T1000 (cell line): ENCODE data around the gene TPO.
"Not testable (repeated sequence)": the region's sequence is repeated elsewhere in the genome, so short reads cannot be mapped to it uniquely, and the experiment has no call there.

Experiments used
- DNase-seq: peaks from one replicate; lab custom pipeline; 2025; ENCODE audit warnings: mixed read lengths; lab: John Stamatoyannopoulos, UW

TPO gene

GRCh38 chr2:1405967-1406366 lies 7.3 kb upstream of the TPO start:
- no peak for DNase-seq

GRCh38 chr2:1406434-1406833 lies 6.8 kb upstream of the TPO start:
- DNase-seq, result no peak

GRCh38 chr2:1407950-1408675 lies 5.2 kb upstream of the TPO start:
- DNase-seq, result no peak

- no peak for DNase-seq
Measured at GRCh38 chr2:1414121-1414520, 858 bp downstream of the TPO start.

GRCh38 chr2:1414901-1415300 lies 1.6 kb downstream of the TPO start:
- DNase-seq, result not testable (repeated sequence)

GRCh38 chr2:1415501-1415900 lies 2.2 kb downstream of the TPO start:
- DNase-seq, result no peak

- no peak for DNase-seq
Measured at GRCh38 chr2:1418566-1418965, 5.3 kb downstream of the TPO start.

GRCh38 chr2:1420746-1421480 lies 7.7 kb downstream of the TPO start:
- no peak for DNase-seq

- DNase-seq, result no peak
Measured at GRCh38 chr2:1421731-1422130, 8.5 kb downstream of the TPO start.

- DNase-seq, result no peak
Measured at GRCh38 chr2:1422131-1422530, 8.9 kb downstream of the TPO start.

- DNase-seq, result no peak
Measured at GRCh38 chr2:1422716-1423285, 9.5 kb downstream of the TPO start.

GRCh38 chr2:1427086-1427485 lies 13.8 kb downstream of the TPO start:
- DNase-seq, result no peak

GRCh38 chr2:1429895-1430294 lies 16.6 kb downstream of the TPO start:
- no peak for DNase-seq

- DNase-seq, result no peak
Measured at GRCh38 chr2:1430491-1430890, 17.2 kb downstream of the TPO start.

GRCh38 chr2:1431886-1432400 lies 18.7 kb downstream of the TPO start:
- no peak for DNase-seq

GRCh38 chr2:1432726-1433125 lies 19.5 kb downstream of the TPO start:
- DNase-seq, result no peak

- DNase-seq, result no peak
Measured at GRCh38 chr2:1436369-1436768, 23.1 kb downstream of the TPO start.

- DNase-seq, result no peak
Measured at GRCh38 chr2:1437101-1437500, 23.8 kb downstream of the TPO start.

GRCh38 chr2:1437537-1437936 lies 24.3 kb downstream of the TPO start:
- no peak for DNase-seq

GRCh38 chr2:1438972-1439371 lies 25.7 kb downstream of the TPO start:
- no peak for DNase-seq

GRCh38 chr2:1440581-1440980 lies 27.3 kb downstream of the TPO start:
- no peak for DNase-seq

- no peak for DNase-seq
Measured at GRCh38 chr2:1446301-1446700, 33.0 kb downstream of the TPO start.

GRCh38 chr2:1448009-1448408 lies 34.7 kb downstream of the TPO start:
- DNase-seq, result no peak
